GM23338 (cell line): ENCODE data around the gene GAPVD1. TPM values are rescaled to one million over a fixed set of nuclear protein-coding genes. Genes with fewer than 3 reads are reported as not detected.

Source experiments
- ATAC-seq: fragments of 200-7000 bp; cut with Tn5 transposase; 3 replicates; pipeline ENCODE4 v1.9.1; 2020
- DNase-seq: peaks from one replicate; pipeline ENCODE4 v3.0.0-alpha.2; 2015; ENCODE audit warnings: low spot score
- H2AFZ ChIP-seq: fragments of 200-600 bp; sonication (generic); 2 replicates; pipeline ENCODE4 v1.8.0; 2016; ENCODE audit warnings: antibody characterized with exemption, mild to moderate bottlenecking, moderate library complexity
- H3F3A ChIP-seq: fragments of 200-600 bp; sonication (generic); replicated peaks from 2 replicates; pipeline ENCODE4 v1.8.0; 2017; ENCODE audit warnings: antibody characterized with exemption, mixed run types, low read depth
- H3K27ac ChIP-seq: fragments of 200-600 bp; sonication (generic); 2 replicates; pipeline ENCODE4 v1.6.1; 2016; ENCODE audit warnings: low read depth
- H3K27me3 ChIP-seq: fragments of 200-600 bp; sonication (generic); 2 replicates; pipeline ENCODE4 v1.8.0; 2016; ENCODE audit warnings: mild to moderate bottlenecking, mixed run types, moderate library complexity; ENCODE audit not compliant: insufficient read depth
- H3K36me3 ChIP-seq: fragments of 200-600 bp; sonication (generic); 2 replicates; pipeline ENCODE4 v1.8.0; 2016; ENCODE audit warnings: mild to moderate bottlenecking; ENCODE audit not compliant: insufficient read depth
- H3K4me1 ChIP-seq: fragments of 200-600 bp; sonication (generic); 2 replicates; pipeline ENCODE4 v1.8.0; 2016; ENCODE audit warnings: mild to moderate bottlenecking, moderate library complexity; ENCODE audit not compliant: insufficient read depth
- H3K4me2 ChIP-seq: fragments of 200-600 bp; sonication (generic); 2 replicates; pipeline ENCODE4 v1.7.1; 2017; ENCODE audit warnings: mixed run types
- H3K4me3 ChIP-seq: fragments of 200-600 bp; sonication (generic); 2 replicates; pipeline ENCODE4 v1.6.1; 2016; ENCODE audit warnings: mixed run types
- H3K79me2 ChIP-seq: fragments of 200-600 bp; sonication (generic); replicated peaks from 2 replicates; pipeline ENCODE4 v1.8.0; 2017; ENCODE audit warnings: mild to moderate bottlenecking; ENCODE audit not compliant: insufficient read depth
- H3K9me2 ChIP-seq: fragments of 200-600 bp; sonication (generic); 2 replicates; pipeline ENCODE4 v1.8.0; 2017; ENCODE audit not compliant: insufficient read depth
- H4K20me1 ChIP-seq: fragments of 200-600 bp; sonication (generic); replicated peaks from 2 replicates; pipeline ENCODE4 v1.8.0; 2017; ENCODE audit warnings: mild to moderate bottlenecking; ENCODE audit not compliant: insufficient read depth
- H3K27ac Mint-ChIP-seq: 2 replicates; pipeline ENCODE4 v1.8.0; 2020; ENCODE audit warnings: inconsistent platforms, mild to moderate bottlenecking, moderate library complexity, mixed read lengths
- H3K27me3 Mint-ChIP-seq: 3 replicates; pipeline ENCODE4 v1.8.0; 2022; ENCODE audit warnings: low read depth, mild to moderate bottlenecking, moderate library complexity, mixed read lengths, inconsistent platforms; ENCODE audit not compliant: insufficient read depth, poor library complexity
- H3K36me3 Mint-ChIP-seq: 3 replicates; pipeline ENCODE4 v1.8.0; 2021; ENCODE audit warnings: low read depth, mild to moderate bottlenecking, inconsistent platforms, moderate library complexity, mixed read lengths
- H3K4me1 Mint-ChIP-seq: 3 replicates; pipeline ENCODE4 v1.8.0; 2020; ENCODE audit warnings: mild to moderate bottlenecking, inconsistent platforms, mixed read lengths
- H3K4me3 Mint-ChIP-seq: 3 replicates; pipeline ENCODE4 v1.8.0; 2021; ENCODE audit warnings: moderate library complexity, mild to moderate bottlenecking, inconsistent platforms, mixed read lengths
- H3K9me3 Mint-ChIP-seq: 3 replicates; pipeline ENCODE4 v1.8.0; 2020; ENCODE audit warnings: moderate library complexity, mild to moderate bottlenecking, inconsistent platforms, mixed read lengths
- CTCF ChIP-seq, 2 experiments: fragments of 200-600 bp in 1 of 2; sonication (generic) in 1 of 2; conservative IDR thresholded peaks; 2 replicates each; pipeline versions ENCODE4 v1.5.1 to v1.6.1; 2016 to 2017; ENCODE audit warnings: antibody characterized with exemption in 2 of 2, low read depth in 2 of 2, mild to moderate bottlenecking in 2 of 2, moderate library complexity in 1 of 2
- ETS1 ChIP-seq: IDR thresholded peaks from 2 replicates; pipeline ENCODE4 v1.6.1; 2016; ENCODE audit warnings: antibody characterized with exemption
- EZH2 ChIP-seq: fragments of 200-600 bp; sonication (generic); IDR thresholded peaks from one replicate; pipeline ENCODE4 v1.8.0; 2017; ENCODE audit warnings: antibody characterized with exemption, mild to moderate bottlenecking, low read depth; ENCODE audit not compliant: unreplicated experiment
- EZH2phosphoT487 ChIP-seq: fragments of 200-600 bp; sonication (generic); IDR thresholded peaks from one replicate; pipeline ENCODE4 v1.8.1; 2018; ENCODE audit warnings: antibody characterized with exemption; ENCODE audit not compliant: unreplicated experiment
- JUNB ChIP-seq: IDR thresholded peaks from one replicate; pipeline ENCODE4 v1.6.1; 2016; ENCODE audit warnings: antibody characterized with exemption; ENCODE audit not compliant: unreplicated experiment
- REST ChIP-seq: IDR thresholded peaks from one replicate; pipeline ENCODE4 v1.6.1; 2018; ENCODE audit warnings: antibody characterized with exemption; ENCODE audit not compliant: unreplicated experiment
- ZNF331 ChIP-seq: fragments of 250-450 bp; sonication (Bioruptor Pico); IDR thresholded peaks from 2 replicates; pipeline ENCODE4 v1.5.0; 2020; ENCODE audit warnings: low read depth, mild to moderate bottlenecking, moderate library complexity
- ZNF462 ChIP-seq: fragments of 250-450 bp; sonication (Bioruptor Pico); IDR thresholded peaks from 2 replicates; pipeline ENCODE4 v1.5.0; 2020; ENCODE audit warnings: mild to moderate bottlenecking, moderate library complexity
- polyA plus RNA-seq: library from polyadenylated mRNA; unstranded; fragments of >200 nt; fragmentation: Nextera tagmentation; extraction: Ambion mirVana; gene quantifications from 2 replicates; pipeline ENCODE4 v1.2.1, GENCODE V29; 2016
- total RNA-seq: library from RNA; depleted of rRNA; stranded (reverse); fragments of >200 nt; shearing (Covaris generic); gene quantifications from 2 replicates; pipeline ENCODE4 v1.2.3, GENCODE V29; 2014

The GAPVD1 gene
- total and polyA plus RNA-seq, 2 experiments from 2014 or later: 19.2 to 34.6 TPM

- TF ChIP-seq ZNF462 (CRISPR knock-in tag): no peak
- no peak for TF ChIP-seq JUNB
- TF ChIP-seq ETS1: no peak
These were observed 82.1 kb downstream of the GAPVD1 start (continued) for GRCh38 chr9:125343518-125344275.

GRCh38 chr9:125346080-125346732 lies 84.6 kb downstream of the GAPVD1 start:
- Histone ChIP-seq H3K9me2 (no peaks in the 10 kb centered on the region; the same call in 1 of the 2 replicates), H3F3A (no peaks in the 10 kb centered on the region), H3K27me3 (no peaks in the 10 kb centered on the region), H3K79me2 (no peaks in the 10 kb centered on the region), H3K27ac (no peak overlapping the region), H3K4me2 (no peak overlapping the region), H2AFZ (no peak overlapping the region), H3K4me1 (peaks cover 20% of the 10 kb centered on the region), H4K20me1 (no peaks in the 10 kb centered on the region), H3K36me3 (peaks cover 28% of the 10 kb centered on the region), H3K4me3 (no peak overlapping the region)
- DNase-seq (no peak), ATAC-seq (no peak)
- Mint-ChIP-seq H3K4me1 (peaks cover 23% of the 10 kb centered on the region), H3K36me3 (peaks cover 33% of the 10 kb centered on the region), H3K9me3 (peaks cover 6% of the 10 kb centered on the region), H3K4me3 (no peak overlapping the region), H3K27ac (peak overlapping the region; percentile 12; the same call in 1 of the 2 replicates), H3K27me3 (no peaks in the 10 kb centered on the region)
- TF ChIP-seq ZNF331 (CRISPR knock-in tag) (no peak), ETS1 (no peak), CTCF (conservative IDR thresholded peaks at IDR 0.05; ENCODE audit: low read depth in 2 of 2) (no peak), EZH2phosphoT487 (no peak), REST (no peak), EZH2 (no peak)
